ENCODE results near the gene SYCP2L. TPM values are rescaled to one million over a fixed set of nuclear protein-coding genes. Genes with fewer than 3 reads are reported as not detected.

Gene SYCP2L
- total and polyA plus RNA-seq, 2 of the 8 experiments (the other 6 are each of a cell fraction or from before 2014, with no cell fraction given), result 1.7 to 4.2 TPM

- no peak overlapping the region for H2AK5ac ChIP-seq (ENCODE audit: low read depth, low read length)
- no peak overlapping the region for H3K4ac ChIP-seq (replicated peaks; ENCODE audit: insufficient read length, low read depth, low read length)
- no peak overlapping the region for H3K23ac ChIP-seq (ENCODE audit: insufficient read length)
- no peak overlapping the region for H3K9ac ChIP-seq (replicated peaks in 1 of 4; ENCODE audit: extremely low read depth in 1 of 4, low read depth in 3 of 4, low read length in 3 of 4)
- ChIA-PET POLR2A (ENCODE audit: partially characterized antibody) (no interaction called here), CTCF (ENCODE audit: partially characterized antibody) (interaction anchor here (1.2 kb wide), 1 partner anchor 10 kb away, joined by 3 read pairs; no protein-coding TSS in a partner anchor)
- no peaks in the 10 kb centered on the region for H3K79me1 ChIP-seq (ENCODE audit: low read depth, low read length)
- no peaks in the 10 kb centered on the region for H3K23me2 ChIP-seq (ENCODE audit: low read depth, low read length)
- no peaks in the 10 kb centered on the region for H3K27me3 ChIP-seq (replicated peaks in 1 of 4; ENCODE audit: control insufficient read depth in 3 of 4, extremely low read depth in 1 of 4, insufficient read depth in 3 of 4, low read length in 3 of 4)
- no peaks in the 10 kb centered on the region for H4K20me1 ChIP-seq (replicated peaks in 1 of 2; ENCODE audit: control insufficient read depth in 1 of 2, insufficient read depth in 2 of 2, low read length in 2 of 2)
- no peak overlapping the region for H2AFZ ChIP-seq (ENCODE audit: low read length)
- no peak overlapping the region for H2BK120ac ChIP-seq (replicated peaks; ENCODE audit: low read depth, low read length)
- H3K4me1 ChIP-seq (replicated peaks in 1 of 4; ENCODE audit: control insufficient read depth in 3 of 4, insufficient read depth in 4 of 4, low read length in 3 of 4), result no peaks in the 10 kb centered on the region
- H3K4me2 ChIP-seq (ENCODE audit: insufficient read depth in 1 of 2, low read depth in 2 of 2, low read length in 2 of 2), result no peak overlapping the region
- H4K8ac ChIP-seq (ENCODE audit: extremely low read depth, insufficient read depth, low read length), result no peak overlapping the region
- no peak overlapping the region for H3K27ac ChIP-seq (ENCODE audit: low read depth, low read length)
- H3K18ac ChIP-seq (ENCODE audit: extremely low read depth, low read length), result no peak overlapping the region
- 99% methylated on average over 3 of the region's 3 CpGs; no CpG with 5 or more reads in 1 of the 2 experiments for WGBS, 2 experiments (ENCODE audit: extremely low coverage in 1 of 2, insufficient coverage in 1 of 2, insufficient read length in 1 of 2, insufficient replicate concordance in 2 of 2, low coverage in 1 of 2, low lambda C conversion rate in 2 of 2, missing lambda C conversion rate in 1 of 2)
- no peak for DNase-seq (ENCODE audit: low read depth in 1 of 2, low spot score in 2 of 2)
- H4K91ac ChIP-seq (replicated peaks; ENCODE audit: insufficient read length, low read length), result no peak overlapping the region
- no peak overlapping the region for H3K56ac ChIP-seq (replicated peaks; ENCODE audit: insufficient read length, low read depth, low read length)
- H2BK20ac ChIP-seq (ENCODE audit: low read length), result no peak overlapping the region
- H3K9me3 ChIP-seq (ENCODE audit: insufficient read depth in 2 of 2, low read depth in 1 of 2, low read length in 1 of 2), result no peaks in the 10 kb centered on the region
- no peak overlapping the region for H2BK15ac ChIP-seq (ENCODE audit: low read length)
- H3K36me3 ChIP-seq (ENCODE audit: control insufficient read depth in 2 of 4, insufficient read depth in 4 of 4, low read length in 3 of 4), result no peaks in the 10 kb centered on the region
- no peak overlapping the region for H3K4me3 ChIP-seq (ENCODE audit: extremely low read depth in 1 of 4, insufficient read depth in 2 of 4, low read depth in 3 of 4, low read length in 4 of 4)
- no peaks in the 10 kb centered on the region for H3K79me2 ChIP-seq (ENCODE audit: control insufficient read depth in 1 of 2, insufficient read depth in 2 of 2, low read length in 2 of 2)
- no peak overlapping the region for H2BK12ac ChIP-seq (ENCODE audit: low read depth, low read length)
- no peak overlapping the region for H4K5ac ChIP-seq (ENCODE audit: insufficient read length, low read depth, low read length)
- no peak for FAIRE-seq
- H3K14ac ChIP-seq (ENCODE audit: insufficient read length), result no peak overlapping the region
- no peak overlapping the region for H2BK5ac ChIP-seq (ENCODE audit: low read depth, low read length)
- no peak for TF ChIP-seq CTCF (IDR thresholded peaks at IDR 0.05; ENCODE audit: control extremely low read depth in 1 of 3, insufficient read depth in 1 of 3, low read depth in 1 of 3, low read length in 3 of 3)
- TF ChIP-seq JUND (IDR thresholded peaks at IDR 0.05; ENCODE audit: low read length), result no peak
- no peak for TF ChIP-seq MAFK (IDR thresholded peaks at IDR 0.05; ENCODE audit: low read depth, low read length)
- no peak for TF ChIP-seq RFX5 (IDR thresholded peaks at IDR 0.05; ENCODE audit: borderline replicate concordance, low read depth, low read length)
- TF ChIP-seq POU5F1 (IDR thresholded peaks at IDR 0.05; ENCODE audit: low read depth, low read length), result no peak
- no peak for TF ChIP-seq EP300 (IDR thresholded peaks at IDR 0.05; ENCODE audit: borderline replicate concordance in 1 of 2, low read depth in 2 of 2, low read length in 2 of 2)
- TF ChIP-seq POLR2AphosphoS5 (IDR thresholded peaks at IDR 0.05; ENCODE audit: low read depth, low read length), result no peak
- TF ChIP-seq SIN3A (conservative IDR thresholded peaks at IDR 0.05 in 1 of 2, IDR thresholded peaks at IDR 0.05 in 1 of 2; ENCODE audit: low read depth in 1 of 2, low read length in 2 of 2), result no peak
- no peak for TF ChIP-seq RXRA (IDR thresholded peaks at IDR 0.05; ENCODE audit: insufficient read depth, low read depth, low read length)
- no peak for TF ChIP-seq USF2 (IDR thresholded peaks at IDR 0.05; ENCODE audit: low read length)
These were observed 18.9 kb upstream of the SYCP2L start for GRCh38 chr6:10867952-10868351.
